GF-D8 (cell line): Measurements from ENCODE around the gene GPN2.

Experiments
- DNase-seq: peaks from one replicate; lab custom pipeline; 2025; lab: John Stamatoyannopoulos, UW

The GPN2 gene

GRCh38 chr1:26889551-26890466 is at the start of gene GPN2:
Gene GPN2, minus strand, starts transcription at chr1:26890283. Its CDS starts 187 bp downstream, at chr1:26890096.
- DNase-seq = peak; percentile 36

DNA sequence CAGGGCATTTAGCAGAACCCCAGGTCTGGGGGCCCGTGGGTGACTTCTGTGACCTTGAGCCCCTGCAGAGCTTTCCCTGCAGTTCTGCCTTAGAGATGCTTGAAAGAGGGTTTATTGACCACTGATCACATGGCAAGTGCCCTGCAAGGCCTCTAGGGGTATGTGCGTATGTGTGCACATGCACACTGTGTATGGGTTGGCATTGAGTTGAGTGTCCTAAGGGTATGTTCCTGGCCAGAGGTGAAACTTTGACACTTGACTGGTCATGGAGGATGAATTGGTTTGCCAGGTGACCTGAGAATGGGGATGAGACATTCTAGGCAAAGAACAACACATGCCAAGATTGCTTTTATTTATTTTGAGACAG is 48.6 kb upstream of the GPN2 start:
- DNase-seq = no peak

GRCh38 chr1:26938004-26938658 is 48.0 kb upstream of the GPN2 start:
- no peak for DNase-seq

DNA sequence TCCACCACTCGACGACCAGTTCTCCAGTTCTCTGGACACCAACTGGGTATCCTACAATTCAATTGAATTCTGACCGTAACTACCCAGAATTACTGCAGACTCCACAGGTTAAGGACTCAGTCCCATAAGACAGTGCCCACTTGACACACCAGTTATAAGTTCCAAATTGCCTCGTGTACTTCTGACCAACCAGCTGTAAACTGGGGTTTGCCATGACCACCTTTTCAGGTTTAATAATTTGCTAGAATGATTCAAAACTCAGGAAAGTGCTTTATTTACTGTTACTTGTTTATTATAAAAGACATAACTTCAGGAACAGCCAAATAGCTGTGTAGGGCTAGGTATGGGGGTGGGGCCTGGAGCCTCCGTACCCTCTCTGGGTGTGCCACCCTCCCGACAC is 46.7 kb upstream of the GPN2 start:
- no peak for DNase-seq

DNA sequence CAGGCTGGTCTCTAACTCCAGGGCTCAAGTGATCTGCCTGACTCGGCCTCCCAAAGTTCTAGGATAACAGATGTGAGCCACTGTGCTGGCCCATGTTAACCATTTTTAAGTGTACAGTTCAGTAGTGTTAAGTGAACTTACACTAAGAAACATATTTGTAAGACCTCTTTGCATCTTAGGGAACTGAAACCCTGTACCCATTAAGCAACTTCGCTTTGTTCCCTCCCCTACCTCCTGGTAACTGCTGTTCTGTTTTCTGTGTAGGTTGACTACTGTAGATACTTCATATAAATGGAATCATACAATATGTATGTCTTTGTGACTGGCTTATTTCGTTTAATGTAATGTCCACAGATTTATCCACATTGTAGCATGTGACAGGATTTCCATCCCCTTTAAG is 42.4 kb upstream of the GPN2 start:
- DNase-seq = no peak

- DNase-seq = no peak
These were observed 33.6 kb upstream of the GPN2 start for GRCh38 chr1:26923711-26924110.

- no peak for DNase-seq
These were observed 32.8 kb upstream of the GPN2 start for GRCh38 chr1:26922901-26923300.

DNA sequence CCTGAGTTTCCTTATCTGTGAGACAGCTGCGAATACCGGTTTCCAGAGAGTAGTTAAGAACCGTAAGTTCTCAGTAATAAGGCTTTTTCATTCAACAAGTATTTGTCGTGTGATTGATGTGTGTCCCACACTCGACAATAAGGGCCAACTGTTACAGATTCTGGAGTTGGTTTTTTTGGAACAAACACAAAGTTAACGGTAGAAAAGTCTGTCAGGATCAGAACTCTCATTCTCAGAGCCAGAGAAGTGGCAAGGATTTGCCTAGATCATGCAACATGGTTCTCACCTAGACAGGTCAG is 32.3 kb upstream of the GPN2 start:
- DNase-seq = no peak

DNA sequence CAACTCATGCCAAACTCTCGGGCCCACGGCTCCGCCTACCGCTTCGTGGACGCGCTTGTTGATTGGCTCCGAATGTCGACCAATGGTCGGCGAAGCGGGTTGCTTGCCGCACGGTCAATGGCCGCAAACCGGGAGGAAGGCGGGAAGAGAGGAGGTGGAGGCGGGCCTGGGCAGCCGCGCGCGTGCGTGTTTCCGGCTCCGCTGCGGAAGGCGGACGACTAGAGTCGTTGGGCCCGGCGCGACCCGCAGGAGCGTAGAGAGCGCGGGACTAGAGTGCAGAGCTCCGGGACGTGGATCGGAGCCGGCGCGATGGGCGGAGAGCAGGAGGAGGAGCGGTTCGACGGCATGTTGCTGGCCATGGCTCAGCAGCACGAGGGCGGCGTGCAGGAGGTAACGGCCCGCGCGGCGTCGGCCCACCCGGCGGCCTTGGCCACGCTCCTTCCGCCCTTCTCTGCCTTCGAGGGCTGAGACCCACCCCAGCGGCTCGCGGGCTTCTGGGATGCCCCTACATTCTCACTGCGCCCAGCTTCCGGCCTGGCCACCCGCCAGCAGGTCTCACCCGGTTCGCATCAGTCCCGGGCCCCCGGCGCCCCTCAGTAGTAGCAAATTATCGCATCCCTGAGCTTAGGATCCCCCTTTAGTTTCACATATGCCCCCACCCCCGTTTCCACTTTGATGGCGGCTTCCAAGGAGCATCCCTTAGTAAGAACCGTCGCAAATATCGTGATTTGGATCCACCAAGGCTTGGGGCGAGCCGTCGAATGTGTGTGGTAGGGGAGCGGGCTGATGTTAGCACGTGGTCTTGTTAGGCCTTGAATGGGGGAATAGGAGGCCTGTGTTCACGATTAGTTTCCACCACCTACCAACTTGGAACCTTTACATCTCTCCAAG is 31.7 kb upstream of the GPN2 start, which contains the start of gene NUDC:
TSS of gene NUDC (plus strand) at position 204 of the 891 bp plus-strand sequence. CDS start at position 310, 106 bp downstream.
- DNase-seq = peak; percentile 86

GRCh38 chr1:26921126-26921539 is 31.1 kb upstream of the GPN2 start:
- no peak for DNase-seq

GRCh38 chr1:26915204-26915842 is 25.2 kb upstream of the GPN2 start:
- DNase-seq = no peak

DNA sequence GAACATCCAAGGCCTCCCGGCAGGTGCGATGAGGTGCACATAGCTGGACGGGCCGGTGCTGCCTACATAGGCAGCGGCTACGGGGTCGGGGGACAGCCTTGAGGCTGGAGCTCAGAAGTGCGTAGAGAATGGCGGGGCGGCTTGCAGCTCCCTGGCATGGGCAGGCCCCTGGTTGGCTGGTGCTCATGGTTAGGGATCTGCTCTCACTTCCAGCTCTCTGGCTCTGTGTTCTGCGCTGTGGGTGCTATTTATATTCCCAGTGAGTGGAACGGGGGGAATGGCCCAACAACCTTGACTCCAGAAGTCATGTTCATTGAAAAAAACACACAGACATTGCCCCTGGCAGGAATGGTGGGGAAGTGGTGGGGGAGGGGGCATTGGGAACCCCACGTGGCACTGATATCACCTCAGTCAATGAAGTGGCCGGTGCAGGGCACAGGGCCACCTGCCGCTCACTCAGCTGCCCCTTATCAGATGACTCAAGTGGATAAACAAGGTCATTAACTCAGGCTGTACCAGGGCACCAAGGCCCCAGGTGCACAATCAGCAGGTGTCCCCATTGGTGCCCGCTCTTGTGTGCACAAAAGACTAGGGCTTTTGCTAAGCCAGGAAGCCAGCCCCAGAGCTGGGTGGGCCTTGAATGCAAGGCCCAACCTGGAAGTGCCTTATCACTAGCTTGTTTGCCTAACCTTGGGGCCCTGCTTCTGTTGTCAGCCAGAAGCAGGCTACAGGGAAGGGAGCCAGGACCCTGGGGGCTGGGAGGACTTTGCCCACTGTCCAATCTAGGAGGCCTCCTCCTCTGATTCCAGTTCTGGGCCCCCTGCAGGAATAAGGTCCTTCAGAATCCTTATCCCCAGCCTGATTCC is 23.9 kb upstream of the GPN2 start, which contains the start of gene NR0B2:
TSS of gene NR0B2 (minus strand) at position 222 of the 866 bp plus-strand sequence. CDS start at position 187, 35 bp downstream.
- no peak for DNase-seq

DNA sequence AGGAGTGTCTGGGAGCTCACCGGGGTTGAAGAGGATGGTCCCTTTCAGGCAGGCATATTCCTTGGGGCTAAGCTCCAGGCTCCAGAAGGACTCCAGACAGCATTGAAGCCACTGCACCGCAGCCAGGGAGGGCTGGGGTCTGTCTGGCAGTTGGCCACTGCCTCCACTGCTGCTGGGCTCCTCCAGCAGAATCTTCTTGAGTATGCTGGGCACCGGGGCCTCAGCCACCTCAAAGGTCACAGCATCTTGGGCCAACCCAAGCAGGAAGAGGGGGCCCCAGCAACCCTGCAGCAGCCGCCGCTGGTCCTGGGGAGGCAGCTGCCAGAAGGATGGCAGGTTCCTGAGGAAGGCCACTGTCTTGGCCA is 23.3 kb upstream of the GPN2 start:
- no peak for DNase-seq

DNA sequence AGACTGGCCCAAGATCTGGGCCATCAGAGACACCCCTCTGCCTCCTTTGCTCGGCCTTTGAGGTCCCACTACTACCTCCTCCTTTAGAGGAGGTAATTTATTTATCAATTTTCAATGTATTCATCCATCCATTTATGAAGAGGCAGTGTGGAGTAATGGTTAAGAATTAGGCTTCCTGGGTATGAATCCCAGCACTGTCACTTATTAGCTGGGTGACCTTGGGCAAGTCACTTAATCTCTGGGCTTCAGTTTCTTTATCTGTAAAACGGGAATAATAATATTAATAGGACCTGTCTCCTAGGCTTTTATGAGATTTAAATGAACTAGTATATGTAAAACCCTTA is 22.0 kb upstream of the GPN2 start:
- no peak for DNase-seq

DNA sequence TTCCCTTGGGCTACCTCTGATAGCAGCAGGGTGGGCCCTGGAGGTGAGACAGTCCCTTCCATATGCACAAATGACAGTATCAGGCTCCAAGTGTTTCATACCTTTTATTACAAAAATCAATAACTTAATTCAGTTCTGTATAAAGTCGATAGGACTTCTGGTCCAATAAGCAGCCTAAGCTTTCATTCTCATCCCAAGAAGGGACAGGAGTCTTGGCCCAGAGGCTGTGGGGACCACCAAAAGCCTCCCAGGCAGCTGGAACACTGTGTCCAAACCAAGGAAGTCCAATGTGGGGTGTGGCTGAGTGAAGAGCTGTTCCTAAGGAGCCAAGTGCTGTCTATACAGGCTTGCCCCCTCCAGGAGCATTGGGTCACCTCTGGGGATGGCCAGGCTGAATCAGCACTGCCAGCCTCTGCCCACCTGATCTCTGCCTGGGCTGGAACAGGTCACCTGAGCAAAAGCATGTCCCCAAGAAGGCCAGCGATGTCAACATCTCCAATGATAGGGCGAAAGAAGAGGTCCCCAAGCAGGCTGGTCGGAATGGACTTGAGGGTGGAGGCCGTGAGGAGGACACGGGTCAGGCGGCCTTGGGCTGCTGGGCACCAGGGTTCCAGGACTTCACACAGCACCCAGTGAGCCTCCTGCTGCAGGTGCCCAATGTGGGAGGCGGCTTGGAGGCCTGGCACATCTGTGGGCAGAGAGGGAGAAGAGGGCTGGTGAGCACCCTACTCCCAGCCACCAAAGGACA is 21.5 kb upstream of the GPN2 start:
- DNase-seq = no peak

DNA sequence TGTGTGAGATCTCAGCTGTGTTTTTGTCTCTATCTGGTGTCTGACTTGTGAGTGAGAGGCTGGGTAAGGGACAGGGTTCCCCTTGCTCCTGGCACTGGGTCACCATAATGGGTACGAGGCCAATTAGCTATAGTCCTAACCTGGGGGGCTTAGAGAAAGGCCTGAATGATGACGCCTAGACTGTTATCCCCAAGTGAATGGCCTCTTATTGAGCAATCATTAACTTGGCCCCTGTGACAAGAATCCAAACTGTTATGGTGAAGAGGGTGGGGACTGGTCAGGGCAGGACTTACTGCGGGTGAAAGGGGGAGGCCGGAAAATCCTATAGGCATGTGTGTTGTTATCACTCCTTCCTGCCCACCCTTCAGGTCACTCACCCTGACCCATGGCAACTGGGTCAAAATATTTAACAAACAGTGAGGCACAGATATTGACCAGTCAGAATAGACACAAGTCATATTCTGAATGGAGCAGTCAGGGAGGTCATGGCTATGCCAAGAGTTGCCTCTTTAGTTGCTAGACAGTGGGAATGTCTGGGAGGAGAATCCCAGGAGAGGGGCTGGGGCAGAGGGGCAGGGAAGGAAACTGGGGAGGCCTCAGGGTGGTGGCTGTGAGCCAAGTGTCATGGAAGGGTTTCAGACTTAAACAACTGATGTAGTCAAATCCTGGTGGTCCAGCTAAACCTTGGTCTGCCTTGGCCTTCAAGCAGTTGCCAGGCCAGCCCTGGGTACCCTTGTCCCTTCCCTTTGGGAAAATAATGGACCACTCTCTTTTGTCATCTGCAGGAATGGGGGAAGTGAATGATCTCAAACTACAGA is 20.5 kb upstream of the GPN2 start:
- no peak for DNase-seq

GRCh38 chr1:26909951-26910342 is 19.9 kb upstream of the GPN2 start:
- no peak for DNase-seq

DNA sequence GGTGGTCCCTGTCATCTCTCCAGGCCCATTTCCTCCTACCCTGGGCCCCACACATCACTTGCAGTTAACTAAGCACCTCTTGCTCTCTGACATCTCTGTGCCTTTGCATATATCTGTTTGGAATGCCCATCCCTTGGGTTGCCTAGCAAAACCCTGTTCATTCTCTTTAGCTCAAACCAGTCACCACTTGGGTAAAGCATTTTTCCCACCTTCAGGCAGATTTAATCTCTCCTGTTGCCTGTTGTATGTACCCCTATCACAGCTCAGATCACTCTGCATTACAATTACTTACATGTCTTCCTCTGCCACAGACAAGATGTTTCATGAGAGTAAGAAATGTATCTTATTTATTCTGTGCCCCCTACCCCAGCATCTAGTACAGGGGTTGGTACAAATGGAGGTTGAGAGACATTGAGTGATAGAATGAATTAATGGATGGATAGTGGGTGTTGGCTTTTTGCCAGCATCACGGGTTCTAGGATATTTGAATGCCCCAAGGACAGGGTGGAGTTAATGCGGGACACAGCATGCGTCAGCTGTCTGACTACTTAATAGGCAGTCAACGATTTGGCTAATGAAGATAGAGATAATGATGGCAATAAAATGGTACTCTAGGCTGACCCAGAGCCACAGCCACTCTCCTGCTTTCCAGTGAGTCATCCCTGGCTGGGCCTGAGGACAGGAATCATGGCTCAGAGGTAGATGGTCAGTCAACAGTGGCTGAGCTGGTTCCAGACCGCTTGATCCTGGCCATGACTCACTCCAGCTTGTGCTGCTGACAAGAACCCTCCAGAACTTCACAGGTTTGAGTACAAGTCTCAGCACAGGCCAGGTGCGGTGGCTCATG is 17.2 kb upstream of the GPN2 start:
- DNase-seq = no peak
